Measurements from ENCODE around the gene ZFP69B. TPM values are rescaled to one million over a fixed set of nuclear protein-coding genes. Genes with fewer than 3 reads are reported as not detected.
A peak's percentile ranks its signal among the peaks of the same experiment; 100 is the strongest.
"Not testable (repeated sequence)": the region's sequence is repeated elsewhere in the genome, so short reads cannot be mapped to it uniquely, and the experiment has no call there.

The ZFP69B gene
- total RNA-seq, 2 experiments from 2014 or later = 5.4 to 5.9 TPM

DNA sequence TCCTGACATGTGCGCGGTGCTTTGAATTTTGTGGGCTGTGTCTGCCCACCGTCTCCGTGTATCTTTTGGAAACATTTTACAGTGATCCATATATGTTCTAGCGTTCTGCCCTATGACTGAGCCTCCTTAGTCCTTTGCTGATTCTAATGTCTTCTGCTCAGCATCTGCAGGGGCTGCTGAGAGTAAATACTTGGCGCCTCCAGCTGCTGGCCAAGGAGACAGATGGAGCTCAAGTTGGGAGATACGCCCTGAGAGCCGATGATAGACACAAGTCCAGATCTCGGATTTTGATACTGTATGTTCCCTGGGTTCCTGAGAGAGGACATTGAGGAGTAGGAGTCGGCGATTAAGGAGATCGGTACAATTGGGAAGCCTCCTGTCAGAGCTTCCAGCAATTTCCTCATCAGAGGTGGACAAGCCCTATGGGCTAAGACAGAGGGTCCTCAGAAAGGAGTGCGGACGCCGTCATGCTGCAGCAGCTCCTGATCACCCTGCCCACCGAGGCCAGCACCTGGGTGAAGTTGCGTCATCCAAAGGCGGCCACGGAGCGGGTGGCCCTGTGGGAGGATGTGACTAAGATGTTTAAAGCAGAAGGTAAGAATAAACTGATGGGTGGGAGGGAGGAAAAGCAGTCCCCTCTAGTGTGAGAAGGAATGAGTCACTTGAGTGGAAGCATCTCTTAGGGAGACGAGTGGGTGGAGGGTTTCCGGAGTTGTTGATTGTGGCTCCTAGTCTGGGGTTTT lies 390 bp downstream of the ZFP69B start:
- Mint-ChIP-seq H3K4me1 (peaks cover 23% of the 10 kb centered on the region), H3K36me3 (ENCODE audit: low read depth) (peaks cover 57% of the 10 kb centered on the region), H3K9me3 (peaks cover 47% of the 10 kb centered on the region), H3K27ac (peak overlapping the region; percentile 82), H3K4me3 (peak overlapping the region; percentile 78), H3K27me3 (no peaks in the 10 kb centered on the region)
- POLR2A ChIA-PET = interaction anchor here (0.8 to 2.5 kb wide), 16 partner anchors 8 to 309 kb away, joined by 3 to 14 read pairs (median 4); partner anchors contain the start of genes EXO5, SMAP2, ZFP69 and ZMPSTE24
- CTCF ChIA-PET = interaction anchor here (0.5 to 2.2 kb wide), 7 partner anchors 10 to 307 kb away, joined by 3 to 9 read pairs (median 3); partner anchors contain the start of gene EXO5
- DNase-seq = peak; percentile 81

DNA sequence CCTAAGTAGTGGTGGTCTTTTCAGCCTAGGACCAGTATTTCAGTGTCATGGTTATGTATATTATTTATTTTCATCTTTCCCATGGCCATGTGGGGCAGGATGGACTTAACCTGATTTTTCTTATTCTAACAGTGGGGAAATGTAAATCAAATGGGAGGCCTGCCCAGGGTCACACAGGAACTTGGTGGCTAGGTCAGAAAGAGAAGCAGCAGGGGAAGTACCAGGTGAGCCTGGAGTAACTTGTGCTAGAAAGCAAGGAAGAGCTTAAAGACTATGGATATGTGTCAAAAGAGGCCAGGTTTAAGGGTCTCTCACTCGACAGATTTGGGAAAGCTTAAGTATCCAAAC lies 936 bp downstream of the ZFP69B start:
- Mint-ChIP-seq H3K36me3 (ENCODE audit: low read depth) (peaks cover 58% of the 10 kb centered on the region), H3K4me1 (peaks cover 23% of the 10 kb centered on the region), H3K27ac (peak overlapping the region; percentile 82), H3K9me3 (peaks cover 49% of the 10 kb centered on the region), H3K27me3 (no peaks in the 10 kb centered on the region), H3K4me3 (peak overlapping the region; percentile 78)
- ChIA-PET CTCF (interaction anchor here (0.5 to 2.2 kb wide), 6 partner anchors 9 to 307 kb away, joined by 3 to 9 read pairs (median 3); partner anchors contain the start of gene EXO5), POLR2A (interaction anchor here (0.8 to 2.5 kb wide), 6 partner anchors 23 to 170 kb away, joined by 3 to 14 read pairs (median 4); partner anchors contain the start of gene EXO5)
- DNase-seq = no peak

DNA sequence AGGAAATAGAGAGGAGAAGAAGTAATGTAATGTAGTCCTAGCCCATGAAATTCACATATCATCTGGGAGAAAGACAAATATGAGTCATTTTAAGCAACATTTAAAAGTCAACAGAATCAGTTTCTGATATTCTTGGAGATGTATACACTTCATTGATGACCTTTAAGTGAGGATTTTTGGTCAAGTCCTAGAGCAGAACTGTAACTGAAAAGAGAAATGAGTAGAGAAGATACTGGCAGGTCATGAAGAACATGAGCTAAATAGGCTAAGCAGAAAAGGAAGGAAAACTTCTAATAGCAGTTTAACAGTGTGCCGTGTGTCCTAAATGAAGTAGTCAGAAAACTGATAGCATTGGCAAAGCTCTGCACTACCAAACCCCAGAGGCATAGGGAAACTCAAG lies 4.6 kb downstream of the ZFP69B start:
- Mint-ChIP-seq H3K27ac (no peak overlapping the region), H3K4me1 (peaks cover 15% of the 10 kb centered on the region), H3K36me3 (ENCODE audit: low read depth) (peaks cover 86% of the 10 kb centered on the region), H3K4me3 (no peak overlapping the region), H3K27me3 (no peaks in the 10 kb centered on the region), H3K9me3 (peaks cover 71% of the 10 kb centered on the region)
- DNase-seq = no peak
- POLR2A ChIA-PET = no interaction called here
- CTCF ChIA-PET = no interaction called here

DNA sequence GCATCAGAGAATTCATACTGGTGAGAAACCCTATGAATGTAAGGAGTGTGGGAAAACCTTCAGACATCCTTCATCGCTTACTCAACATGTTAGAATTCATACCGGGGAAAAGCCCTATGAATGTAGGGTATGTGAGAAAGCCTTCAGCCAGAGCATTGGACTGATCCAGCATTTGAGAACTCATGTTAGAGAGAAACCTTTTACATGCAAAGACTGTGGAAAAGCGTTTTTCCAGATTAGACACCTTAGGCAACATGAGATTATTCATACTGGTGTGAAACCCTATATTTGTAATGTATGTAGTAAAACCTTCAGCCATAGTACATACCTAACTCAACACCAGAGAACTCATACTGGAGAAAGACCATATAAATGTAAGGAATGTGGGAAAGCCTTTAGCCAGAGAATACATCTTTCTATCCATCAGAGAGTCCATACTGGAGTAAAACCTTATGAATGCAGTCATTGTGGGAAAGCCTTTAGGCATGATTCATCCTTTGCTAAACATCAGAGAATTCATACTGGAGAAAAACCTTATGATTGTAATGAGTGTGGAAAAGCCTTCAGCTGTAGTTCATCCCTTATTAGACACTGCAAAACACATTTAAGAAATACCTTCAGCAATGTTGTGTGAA lies 12.8 kb downstream of the ZFP69B start:
- peaks cover 73% of the 10 kb centered on the region for H3K9me3 Mint-ChIP-seq
- H3K27ac Mint-ChIP-seq = no peak overlapping the region
- no peaks in the 10 kb centered on the region for H3K27me3 Mint-ChIP-seq
- ChIA-PET POLR2A (no interaction called here), CTCF (no interaction called here)
- H3K4me1 Mint-ChIP-seq = no peaks in the 10 kb centered on the region
- no peak overlapping the region for H3K4me3 Mint-ChIP-seq
- DNase-seq = no peak
- peaks cover 83% of the 10 kb centered on the region for H3K36me3 Mint-ChIP-seq (ENCODE audit: low read depth)

DNA sequence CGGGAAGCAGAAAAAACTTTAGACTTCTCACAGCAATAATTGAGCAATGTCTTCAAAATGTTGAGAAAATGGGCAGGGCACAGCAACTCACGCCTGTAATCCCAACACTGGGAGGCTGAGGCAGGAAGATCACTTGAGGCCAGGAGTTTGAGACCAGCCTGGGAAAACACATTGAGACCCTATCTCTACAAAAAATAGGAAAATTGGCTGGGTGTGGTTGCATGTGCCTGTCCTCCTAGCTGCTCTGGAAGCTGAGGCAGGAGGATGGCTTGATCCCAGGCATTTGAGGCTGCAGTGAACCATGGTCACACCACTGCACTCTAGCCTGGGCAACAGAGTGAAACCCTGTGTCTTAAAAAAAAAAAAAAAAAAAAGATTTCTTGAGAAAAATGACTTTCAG lies 19.1 kb downstream of the ZFP69B start:
- H3K9me3 Mint-ChIP-seq = peaks cover 82% of the 10 kb centered on the region
- no peak for DNase-seq
- ChIA-PET CTCF (interaction anchor here (0.7 kb wide), 1 partner anchor 64 kb away, joined by 3 read pairs; no protein-coding TSS in a partner anchor), POLR2A (no interaction called here)
- H3K4me3 Mint-ChIP-seq = no peak overlapping the region
- no peak overlapping the region for H3K27ac Mint-ChIP-seq
- peaks cover 57% of the 10 kb centered on the region for H3K36me3 Mint-ChIP-seq (ENCODE audit: low read depth)
- H3K27me3 Mint-ChIP-seq = no peaks in the 10 kb centered on the region
- H3K4me1 Mint-ChIP-seq = no peaks in the 10 kb centered on the region

DNA sequence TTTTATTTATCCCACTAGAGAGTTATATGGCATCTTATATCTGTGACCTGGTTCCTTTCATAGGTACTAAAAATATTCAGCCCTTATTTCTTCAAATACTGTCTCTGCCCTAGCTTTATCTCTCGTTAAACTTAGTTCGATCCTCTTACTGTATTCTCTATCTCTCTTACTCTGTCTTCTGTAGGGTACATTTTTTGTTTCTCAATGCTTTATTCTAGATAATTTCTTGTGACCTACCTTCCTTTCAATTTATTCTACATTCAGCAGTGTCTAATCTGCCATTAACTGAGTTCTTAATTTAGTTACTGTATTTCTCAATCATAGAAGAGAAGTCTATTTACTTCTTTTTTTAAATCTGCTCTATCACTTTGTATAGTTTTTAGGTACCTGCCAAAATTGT lies 25.0 kb downstream of the ZFP69B start:
- Mint-ChIP-seq H3K4me3 (no peak overlapping the region), H3K27me3 (no peaks in the 10 kb centered on the region), H3K36me3 (ENCODE audit: low read depth) (peaks cover 48% of the 10 kb centered on the region), H3K9me3 (peaks cover 53% of the 10 kb centered on the region), H3K27ac (no peak overlapping the region), H3K4me1 (peaks cover 17% of the 10 kb centered on the region)
- DNase-seq = no peak
- ChIA-PET POLR2A (interaction anchor here (1.3 kb wide), 1 partner anchor 25 kb away, joined by 4 read pairs; the partner anchor contains the start of gene ZFP69B), CTCF (no interaction called here)

DNA sequence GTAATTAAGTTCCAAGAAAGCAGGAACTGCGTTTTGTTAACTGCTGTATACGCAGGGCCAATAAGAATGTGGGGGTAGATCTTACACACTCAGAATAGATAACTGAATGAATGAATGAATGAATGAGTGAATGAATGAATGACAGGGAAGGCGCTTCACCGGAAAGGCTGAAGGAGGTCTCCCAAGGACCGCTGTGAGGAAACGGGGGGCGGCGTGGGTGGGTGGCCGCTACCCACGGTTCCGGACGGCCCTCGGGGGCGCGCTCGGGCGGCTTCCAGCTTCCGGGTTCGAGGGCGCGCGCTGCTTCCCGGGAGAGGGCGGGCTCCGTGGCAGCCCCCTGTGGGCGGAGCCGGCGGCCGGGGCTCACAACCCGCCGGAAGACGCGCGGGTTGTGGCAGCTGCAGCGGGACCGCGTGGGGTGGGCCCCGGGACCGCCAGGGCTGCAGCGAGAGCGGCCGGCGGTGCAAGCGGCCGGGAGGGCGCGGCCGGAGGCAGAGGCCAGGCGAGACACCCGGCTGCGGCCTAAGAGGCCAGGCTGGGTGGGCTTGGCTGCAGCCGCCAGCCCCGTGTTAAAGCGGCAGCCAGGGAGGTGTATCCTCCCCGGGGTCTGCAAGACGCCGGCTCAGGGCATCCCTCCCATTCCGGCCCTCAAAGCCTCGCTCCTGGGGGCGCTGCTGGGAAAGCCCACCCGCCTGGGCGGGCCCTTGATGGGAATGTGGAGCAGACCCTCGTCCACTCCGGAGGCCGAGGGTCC lies 26.8 kb downstream of the ZFP69B start, which contains the start of gene ZFP69:
Gene ZFP69, plus strand, starts transcription at position 367 of the 754 bp plus-strand sequence. CDS start 2,072 bp downstream, outside the sequence.
- Mint-ChIP-seq H3K4me3 (peak within 1 kb of the TSS; percentile 71), H3K4me1 (peaks cover 17% of the 10 kb centered on the region), H3K27ac (peak within 1 kb of the TSS; percentile 36), H3K9me3 (peaks cover 53% of the 10 kb centered on the region), H3K36me3 (ENCODE audit: low read depth) (peaks cover 62% of the 10 kb centered on the region), H3K27me3 (no peaks in the 10 kb centered on the region)
- POLR2A ChIA-PET = interaction anchor here (1.1 to 1.6 kb wide), 3 partner anchors 15 to 27 kb away, joined by 3 to 6 read pairs (median 3); partner anchors contain the start of gene ZFP69B
- CTCF ChIA-PET = interaction anchor here (1.5 kb wide), 1 partner anchor 55 kb away, joined by 6 read pairs; the partner anchor contains the start of gene ZNF684
- peak; percentile 72 for DNase-seq

DNA sequence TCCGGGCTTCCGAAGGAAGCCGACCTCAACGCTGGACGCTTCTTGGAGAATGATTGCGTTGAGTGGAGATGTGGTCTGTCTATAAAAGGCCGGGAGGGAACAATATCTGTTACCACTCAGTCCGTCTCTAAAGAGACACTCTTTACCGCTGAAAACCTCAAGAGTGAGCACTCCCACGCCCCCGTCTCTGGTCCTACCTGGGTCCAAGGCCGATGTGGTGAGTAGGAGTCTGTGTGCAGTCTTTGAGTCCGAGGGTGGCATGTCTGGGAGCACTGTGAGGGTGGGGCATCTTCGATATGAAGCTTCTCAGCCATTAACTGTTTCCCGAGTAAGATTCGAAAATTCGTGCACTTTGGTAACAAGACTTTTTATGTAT lies 27.4 kb downstream of the ZFP69B start:
- Mint-ChIP-seq H3K9me3 (peaks cover 54% of the 10 kb centered on the region), H3K27me3 (no peaks in the 10 kb centered on the region), H3K4me1 (peaks cover 17% of the 10 kb centered on the region), H3K36me3 (ENCODE audit: low read depth) (peaks cover 65% of the 10 kb centered on the region), H3K27ac (peak overlapping the region; percentile 36), H3K4me3 (peak overlapping the region; percentile 69)
- DNase-seq = no peak
- ChIA-PET POLR2A (interaction anchor here (1.1 to 1.6 kb wide), 5 partner anchors 14 to 27 kb away, joined by 3 to 6 read pairs (median 3); partner anchors contain the start of gene ZFP69B), CTCF (interaction anchor here (1.5 kb wide), 1 partner anchor 54 kb away, joined by 6 read pairs; the partner anchor contains the start of gene ZNF684)

DNA sequence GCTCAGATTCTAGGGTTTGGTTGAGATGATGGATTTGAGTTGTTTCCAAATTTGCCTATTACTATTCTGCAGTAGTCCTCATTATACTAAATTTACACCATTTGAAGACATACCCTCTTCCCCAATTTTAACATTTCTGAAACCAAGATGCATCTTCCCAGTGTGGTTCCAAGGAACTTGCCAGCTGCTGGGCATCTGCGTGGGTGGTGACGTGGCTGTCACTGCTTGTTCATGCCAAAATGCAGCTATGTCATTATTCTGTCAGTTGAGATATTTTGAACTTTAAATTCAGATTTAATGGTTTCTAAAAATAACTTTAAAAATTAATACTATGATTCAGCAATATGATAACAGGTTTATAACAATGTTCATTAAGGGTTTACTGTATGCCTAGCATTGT lies 28.0 kb downstream of the ZFP69B start:
- peak overlapping the region; percentile 69 for H3K4me3 Mint-ChIP-seq
- H3K27ac Mint-ChIP-seq = no peak overlapping the region
- peaks cover 51% of the 10 kb centered on the region for H3K9me3 Mint-ChIP-seq
- peaks cover 17% of the 10 kb centered on the region for H3K4me1 Mint-ChIP-seq
- no peak for DNase-seq
- CTCF ChIA-PET = interaction anchor here (1.5 kb wide), 1 partner anchor 54 kb away, joined by 6 read pairs; the partner anchor contains the start of gene ZNF684
- H3K36me3 Mint-ChIP-seq (ENCODE audit: low read depth) = peaks cover 63% of the 10 kb centered on the region
- POLR2A ChIA-PET = interaction anchor here (0.6 to 1.4 kb wide), 6 partner anchors 14 to 221 kb away, joined by 3 to 5 read pairs (median 3); partner anchors contain the start of genes ZFP69B and ZMPSTE24
- no peaks in the 10 kb centered on the region for H3K27me3 Mint-ChIP-seq

DNA sequence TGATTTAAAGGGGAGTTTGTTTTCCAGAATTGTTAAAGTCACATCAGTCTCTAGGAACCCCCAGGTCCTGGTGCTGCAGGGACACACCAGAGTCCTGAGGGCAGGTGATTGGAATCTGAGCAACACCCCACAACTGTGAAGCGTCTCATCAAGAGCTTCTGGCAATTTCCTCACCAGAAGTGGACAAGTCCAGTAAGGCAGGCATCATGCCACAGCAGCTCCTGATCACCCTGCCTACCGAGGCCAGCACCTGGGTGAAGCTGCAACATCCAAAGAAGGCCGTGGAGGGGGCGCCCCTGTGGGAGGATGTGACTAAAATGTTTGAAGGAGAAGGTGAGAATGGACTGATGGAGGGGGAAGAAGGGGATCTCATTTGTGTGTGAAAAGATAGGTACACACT lies 28.9 kb downstream of the ZFP69B start:
- CTCF ChIA-PET = interaction anchor here (1.1 kb wide), 1 partner anchor 53 kb away, joined by 4 read pairs; the partner anchor contains the start of gene ZNF684
- Mint-ChIP-seq H3K4me3 (no peak overlapping the region), H3K36me3 (ENCODE audit: low read depth) (peaks cover 62% of the 10 kb centered on the region), H3K4me1 (peaks cover 17% of the 10 kb centered on the region), H3K27me3 (no peaks in the 10 kb centered on the region), H3K9me3 (peaks cover 47% of the 10 kb centered on the region), H3K27ac (no peak overlapping the region)
- no peak for DNase-seq
- POLR2A ChIA-PET = interaction anchor here (0.6 to 1.4 kb wide), 3 partner anchors 29 to 222 kb away, joined by 3 to 5 read pairs (median 3); partner anchors contain the start of genes ZFP69B and ZMPSTE24

DNA sequence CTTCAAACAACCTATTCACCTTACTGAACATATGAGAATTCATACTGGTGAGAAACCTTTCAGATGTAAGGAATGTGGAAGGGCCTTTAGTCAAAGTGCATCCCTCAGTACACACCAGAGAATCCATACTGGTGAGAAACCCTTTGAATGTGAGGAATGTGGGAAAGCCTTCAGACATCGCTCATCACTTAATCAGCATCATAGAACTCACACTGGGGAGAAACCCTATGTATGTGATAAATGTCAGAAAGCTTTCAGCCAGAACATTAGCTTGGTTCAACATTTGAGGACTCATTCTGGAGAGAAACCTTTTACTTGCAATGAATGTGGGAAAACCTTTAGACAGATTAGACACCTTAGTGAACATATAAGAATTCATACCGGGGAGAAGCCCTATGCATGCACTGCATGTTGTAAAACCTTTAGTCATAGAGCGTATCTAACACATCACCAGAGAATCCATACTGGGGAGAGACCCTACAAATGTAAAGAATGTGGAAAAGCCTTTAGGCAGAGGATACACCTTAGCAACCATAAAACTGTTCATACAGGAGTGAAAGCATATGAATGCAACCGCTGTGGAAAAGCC lies 45.1 kb downstream of the ZFP69B start:
- CTCF ChIA-PET = no interaction called here
- no peak overlapping the region for H3K4me3 Mint-ChIP-seq

DNA sequence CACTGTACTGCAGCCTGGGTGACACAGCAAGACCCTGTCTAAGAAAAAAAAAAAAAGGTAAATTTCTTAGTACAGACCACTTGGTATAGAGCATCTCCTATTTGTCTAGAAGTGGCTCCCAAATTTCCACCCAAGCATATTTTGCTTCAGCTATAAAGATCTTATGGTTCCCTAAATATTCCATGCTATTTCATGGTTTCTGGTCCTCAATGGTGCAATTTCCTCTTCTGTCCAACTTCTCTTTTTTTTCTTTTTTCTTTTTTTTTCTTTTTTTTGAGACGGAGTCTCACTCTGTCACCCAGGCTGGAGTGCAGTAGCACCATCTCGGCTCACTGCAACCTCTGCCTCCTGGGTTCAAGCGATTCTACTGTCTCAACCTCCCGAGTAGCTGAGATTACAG lies 52.4 kb downstream of the ZFP69B start:
- POLR2A ChIA-PET, H3K27ac Mint-ChIP-seq, H3K4me1 Mint-ChIP-seq, H3K4me3 Mint-ChIP-seq, DNase-seq, H3K27me3 Mint-ChIP-seq: not testable (repeated sequence)
- CTCF ChIA-PET = interaction anchor here (0.6 kb wide), 1 partner anchor 227 kb away, joined by 4 read pairs; no protein-coding TSS in a partner anchor
- Mint-ChIP-seq H3K9me3 (peaks cover 62% of the 10 kb centered on the region), H3K36me3 (ENCODE audit: low read depth) (peaks cover 62% of the 10 kb centered on the region)

More for the DNA sequence above, 45.1 kb downstream of the ZFP69B start:
- Mint-ChIP-seq H3K9me3 (peaks cover 66% of the 10 kb centered on the region), H3K4me1 (no peaks in the 10 kb centered on the region), H3K27ac (no peak overlapping the region), H3K36me3 (ENCODE audit: low read depth) (peaks cover 75% of the 10 kb centered on the region), H3K27me3 (no peaks in the 10 kb centered on the region)
- POLR2A ChIA-PET = interaction anchor here (1.0 kb wide), 2 partner anchors 13 to 17 kb away, joined by 3 read pairs; partner anchors contain the start of gene EXO5
- no peak for DNase-seq

All from activated CD4-positive, alpha-beta memory T cell treated with anti-CD3 and anti-CD28 coated beads, Interleukin-2, amount 10 ng/mL, durations not matched to agents 7 days and 5 days (primary cell).